Measurements from ENCODE around the gene SERGEF.

SERGEF gene

DNA sequence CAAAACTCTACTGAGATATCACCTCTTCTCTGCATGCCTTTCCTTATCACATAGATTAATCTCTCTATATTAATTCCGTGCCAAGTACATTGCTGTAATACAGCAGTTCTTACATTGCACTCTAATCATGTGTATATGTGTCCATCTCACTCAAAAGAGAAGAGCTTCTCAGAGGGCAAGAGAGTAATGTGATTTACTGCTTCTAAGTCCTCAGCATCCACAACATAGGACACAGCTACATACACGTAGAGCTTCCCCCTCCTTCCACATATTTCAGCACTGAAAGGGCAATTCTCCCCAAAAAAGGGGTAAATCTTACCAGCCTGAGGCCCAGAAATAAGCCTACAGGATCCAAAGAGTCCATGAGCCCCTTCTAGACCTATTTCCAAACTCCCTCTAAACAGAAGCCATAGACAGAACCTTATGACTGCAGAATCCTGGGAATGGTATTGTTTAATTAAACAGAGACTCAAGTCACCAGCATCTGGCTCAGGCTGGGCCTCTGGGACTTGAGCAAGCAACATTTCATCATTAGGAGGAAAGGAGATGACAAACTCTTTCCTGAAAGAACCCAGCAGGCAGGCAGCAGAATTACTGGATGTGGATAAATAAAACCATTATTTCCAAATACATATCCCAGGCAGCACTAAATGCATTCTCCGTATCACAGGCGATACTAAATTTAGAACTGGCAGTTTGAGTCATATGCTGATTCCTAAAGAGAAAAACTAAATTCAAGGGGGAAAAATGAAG is 191.0 kb downstream of the SERGEF start:
- Histone ChIP-seq H3K36me3 (ENCODE audit: insufficient read depth, low read length) (no peaks in the 10 kb centered on the region), H3K4me2 (ENCODE audit: low read length) (no peak overlapping the region), H3K9me3 (replicated peaks; ENCODE audit: low read length) (no peaks in the 10 kb centered on the region)

DNA sequence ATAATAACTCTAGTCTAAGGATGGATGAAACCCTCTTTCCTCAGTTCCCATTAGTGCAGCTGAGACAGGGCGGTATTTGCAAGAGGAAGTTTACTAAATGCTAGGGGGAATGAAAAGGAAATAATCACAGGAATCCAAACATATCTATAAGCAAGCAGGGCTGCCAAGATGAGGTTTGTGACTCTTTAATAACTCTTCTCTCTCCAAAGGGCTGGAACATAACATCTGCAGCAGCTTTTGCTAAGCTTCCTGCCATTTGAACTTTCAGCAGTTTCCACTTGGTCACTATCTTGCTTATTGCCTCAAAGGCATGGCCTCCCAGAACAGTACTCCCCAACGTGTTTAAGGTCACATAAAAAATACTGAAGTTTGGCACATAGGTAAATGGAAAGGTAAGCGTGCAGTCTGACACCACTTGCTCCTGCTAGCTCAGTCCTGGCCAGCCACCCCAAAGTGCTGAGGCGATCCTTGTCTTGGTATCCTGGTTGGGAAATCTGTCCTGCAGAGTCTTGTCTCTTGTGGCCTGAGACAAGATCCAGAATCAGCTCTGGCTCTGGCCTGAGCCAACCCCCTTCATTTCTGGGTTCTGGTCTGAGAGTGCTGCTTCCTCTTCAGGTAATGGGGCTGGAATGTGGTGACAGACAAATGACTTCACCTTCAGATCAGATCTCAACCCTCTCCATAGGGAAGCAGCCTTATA is 196.5 kb downstream of the SERGEF start:
- H3K9me3 ChIP-seq (replicated peaks; ENCODE audit: low read length) = no peaks in the 10 kb centered on the region
- H3K36me3 ChIP-seq (ENCODE audit: insufficient read depth, low read length) = no peaks in the 10 kb centered on the region
- H3K4me1 ChIP-seq (ENCODE audit: control insufficient read depth, insufficient read depth, low read length) = peaks cover 6% of the 10 kb centered on the region
- H3K4me3 ChIP-seq (ENCODE audit: low read length) = no peak overlapping the region
- H3K27me3 ChIP-seq (ENCODE audit: control insufficient read depth, insufficient read depth, low read length) = no peaks in the 10 kb centered on the region
- no peak overlapping the region for H3K9ac ChIP-seq (ENCODE audit: low read depth, low read length)
- no peak overlapping the region for H3K4me2 ChIP-seq (ENCODE audit: low read length)

More for the DNA sequence above, 191.0 kb downstream of the SERGEF start:
- no peak overlapping the region for H3K4me3 ChIP-seq (ENCODE audit: low read length)
- H3K4me1 ChIP-seq (ENCODE audit: control insufficient read depth, insufficient read depth, low read length) = no peaks in the 10 kb centered on the region
- H3K9ac ChIP-seq (ENCODE audit: low read depth, low read length) = no peak overlapping the region
- no peaks in the 10 kb centered on the region for H3K27me3 ChIP-seq (ENCODE audit: control insufficient read depth, insufficient read depth, low read length)

DNA sequence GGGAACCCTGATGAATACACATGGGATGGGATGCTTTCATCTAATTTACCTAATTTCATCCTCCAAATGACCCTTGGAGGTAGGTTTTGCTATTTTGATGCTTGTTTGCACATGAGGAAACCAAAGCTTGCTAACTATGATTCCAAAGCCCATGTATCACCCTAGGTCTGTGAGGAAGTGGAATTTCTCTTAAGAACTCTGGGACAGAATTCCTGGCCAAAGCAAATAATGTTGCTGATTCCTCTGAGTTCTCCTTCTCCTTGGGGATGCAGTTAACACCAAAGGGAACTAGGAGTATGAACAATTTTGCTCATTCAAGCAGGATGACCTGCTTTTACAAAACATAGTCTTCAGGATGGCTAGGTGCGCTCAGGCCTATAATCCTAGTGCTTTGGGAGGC is 198.3 kb downstream of the SERGEF start:
- Histone ChIP-seq H3K27me3 (ENCODE audit: control insufficient read depth, insufficient read depth, low read length) (no peaks in the 10 kb centered on the region), H3K4me3 (ENCODE audit: low read length) (no peak overlapping the region), H3K4me2 (ENCODE audit: low read length) (no peak overlapping the region), H3K36me3 (ENCODE audit: insufficient read depth, low read length) (no peaks in the 10 kb centered on the region), H3K9ac (ENCODE audit: low read depth, low read length) (no peak overlapping the region), H3K9me3 (replicated peaks; ENCODE audit: low read length) (no peaks in the 10 kb centered on the region), H3K4me1 (ENCODE audit: control insufficient read depth, insufficient read depth, low read length) (peaks cover 11% of the 10 kb centered on the region)

DNA sequence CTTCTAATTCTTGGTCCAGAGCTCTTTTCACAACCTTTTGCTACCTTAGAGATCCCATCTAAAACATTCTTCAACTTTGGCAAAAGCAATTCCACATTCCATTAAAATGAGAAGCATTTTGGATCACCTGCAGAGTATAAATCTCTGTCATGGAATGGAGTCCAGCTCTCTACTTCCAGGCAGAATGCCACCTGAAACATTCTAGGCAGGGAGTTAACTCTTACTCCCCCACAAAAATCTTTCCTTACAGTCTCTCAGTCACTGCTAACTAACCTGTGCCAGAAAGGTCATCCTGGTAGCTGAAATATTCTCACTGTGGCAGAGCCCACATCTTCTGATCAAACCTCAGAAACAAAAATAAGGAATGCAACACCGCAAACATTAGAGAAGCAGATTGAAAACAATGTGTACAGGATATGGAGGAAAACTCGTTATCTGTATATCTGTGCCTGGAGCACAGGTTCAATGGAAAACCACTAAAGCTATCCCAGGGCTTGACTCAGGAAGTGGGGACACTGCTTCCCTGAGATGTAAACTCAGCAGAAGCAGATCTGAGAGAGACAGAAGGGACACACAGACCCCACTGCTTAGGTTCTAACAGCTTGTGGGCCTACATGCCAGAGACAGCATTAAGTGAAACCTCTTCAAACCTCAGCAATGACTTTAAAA is 199.3 kb downstream of the SERGEF start:
- Histone ChIP-seq H3K27me3 (ENCODE audit: control insufficient read depth, insufficient read depth, low read length) (no peaks in the 10 kb centered on the region), H3K4me1 (ENCODE audit: control insufficient read depth, insufficient read depth, low read length) (peaks cover 11% of the 10 kb centered on the region), H3K9ac (ENCODE audit: low read depth, low read length) (no peak overlapping the region), H3K9me3 (replicated peaks; ENCODE audit: low read length) (no peaks in the 10 kb centered on the region), H3K4me2 (ENCODE audit: low read length) (no peak overlapping the region), H3K4me3 (ENCODE audit: low read length) (no peak overlapping the region), H3K36me3 (ENCODE audit: insufficient read depth, low read length) (no peaks in the 10 kb centered on the region)

DNA sequence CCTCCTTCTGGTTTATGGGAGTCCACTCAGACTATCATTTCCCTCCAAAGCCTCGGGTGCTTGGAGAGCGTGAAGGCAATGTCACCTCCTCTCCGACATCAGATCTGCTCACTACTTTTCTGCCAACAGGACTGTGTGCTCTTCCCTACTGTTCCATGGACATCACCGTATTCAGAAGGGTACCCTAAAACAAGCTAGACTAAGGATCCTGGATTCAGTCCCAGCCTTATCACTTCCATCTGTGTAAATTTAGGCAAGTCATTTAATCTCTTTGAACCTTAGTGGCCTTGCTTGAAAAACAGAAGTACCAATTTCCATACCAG is 200.0 kb downstream of the SERGEF start:
- no peaks in the 10 kb centered on the region for H3K27me3 ChIP-seq (ENCODE audit: control insufficient read depth, insufficient read depth, low read length)
- no peaks in the 10 kb centered on the region for H3K36me3 ChIP-seq (ENCODE audit: insufficient read depth, low read length)
- no peak overlapping the region for H3K4me3 ChIP-seq (ENCODE audit: low read length)
- H3K9ac ChIP-seq (ENCODE audit: low read depth, low read length) = no peak overlapping the region
- H3K4me1 ChIP-seq (ENCODE audit: control insufficient read depth, insufficient read depth, low read length) = peaks cover 11% of the 10 kb centered on the region
- no peak overlapping the region for H3K4me2 ChIP-seq (ENCODE audit: low read length)
- no peaks in the 10 kb centered on the region for H3K9me3 ChIP-seq (replicated peaks; ENCODE audit: low read length)

DNA sequence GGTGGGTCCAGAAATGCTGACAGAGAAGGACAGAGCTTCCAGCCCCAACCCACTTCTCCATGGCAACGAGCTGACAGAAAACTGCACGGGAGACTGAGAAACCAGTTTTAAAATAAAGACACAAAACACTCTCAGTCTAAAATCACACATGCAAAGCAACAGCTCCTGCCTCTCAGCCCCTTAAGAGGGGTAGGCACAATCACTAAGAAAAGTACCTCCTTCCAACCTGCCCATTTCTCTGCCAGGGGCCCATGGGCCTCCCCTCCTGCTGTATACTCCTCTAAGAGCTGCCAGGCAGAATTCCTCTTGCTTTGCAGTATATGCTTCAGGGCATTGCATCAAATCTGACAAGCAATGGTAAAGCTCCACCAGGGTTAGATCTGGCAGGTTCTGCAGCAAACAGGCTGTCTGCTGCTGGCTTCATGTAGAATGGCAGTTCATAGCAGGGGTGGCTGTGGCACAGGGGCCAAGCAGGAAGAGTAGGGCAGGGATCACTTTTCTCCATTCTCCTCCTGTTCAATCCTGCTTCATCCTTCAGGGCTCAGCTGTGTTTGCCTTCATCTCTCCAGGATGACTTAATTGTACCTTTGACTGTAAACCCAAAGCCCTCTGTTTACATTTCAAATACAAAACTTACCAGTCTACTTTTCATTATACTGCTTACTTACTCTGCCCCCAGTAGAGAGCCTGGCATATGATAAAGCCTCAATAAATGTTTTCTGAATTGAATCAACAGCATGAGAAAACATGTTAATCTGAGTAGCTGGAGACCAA is 200.6 kb downstream of the SERGEF start:
- Histone ChIP-seq H3K4me3 (ENCODE audit: low read length) (no peak overlapping the region), H3K36me3 (ENCODE audit: insufficient read depth, low read length) (no peaks in the 10 kb centered on the region), H3K4me1 (ENCODE audit: control insufficient read depth, insufficient read depth, low read length) (peaks cover 11% of the 10 kb centered on the region), H3K9me3 (replicated peaks; ENCODE audit: low read length) (no peaks in the 10 kb centered on the region), H3K27me3 (ENCODE audit: control insufficient read depth, insufficient read depth, low read length) (no peaks in the 10 kb centered on the region), H3K9ac (ENCODE audit: low read depth, low read length) (no peak overlapping the region), H3K4me2 (ENCODE audit: low read length) (no peak overlapping the region)

DNA sequence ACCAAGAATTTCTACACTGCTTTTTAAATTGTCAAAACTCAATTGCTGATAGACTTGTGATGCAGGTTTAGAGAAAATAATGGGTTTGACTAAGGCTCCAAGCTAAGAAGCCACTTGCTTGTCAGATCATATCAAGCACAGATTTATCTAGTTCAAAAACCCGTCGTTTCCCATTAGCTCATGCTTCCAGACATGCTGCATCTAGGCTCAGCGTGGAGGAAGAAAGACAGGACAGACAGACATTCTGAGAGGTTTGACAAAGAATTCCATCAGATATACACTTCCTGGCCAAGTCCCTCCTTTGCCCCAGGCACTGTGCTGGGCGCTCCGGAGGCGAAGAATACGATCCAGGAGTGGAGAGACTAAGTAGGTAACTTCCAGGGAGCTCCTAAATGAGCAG is 201.5 kb downstream of the SERGEF start:
- Histone ChIP-seq H3K4me1 (ENCODE audit: control insufficient read depth, insufficient read depth, low read length) (peaks cover 11% of the 10 kb centered on the region), H3K9ac (ENCODE audit: low read depth, low read length) (no peak overlapping the region), H3K4me2 (ENCODE audit: low read length) (no peak overlapping the region), H3K9me3 (replicated peaks; ENCODE audit: low read length) (no peaks in the 10 kb centered on the region), H3K36me3 (ENCODE audit: insufficient read depth, low read length) (no peaks in the 10 kb centered on the region), H3K27me3 (ENCODE audit: control insufficient read depth, insufficient read depth, low read length) (no peaks in the 10 kb centered on the region), H3K4me3 (ENCODE audit: low read length) (no peak overlapping the region)

DNA sequence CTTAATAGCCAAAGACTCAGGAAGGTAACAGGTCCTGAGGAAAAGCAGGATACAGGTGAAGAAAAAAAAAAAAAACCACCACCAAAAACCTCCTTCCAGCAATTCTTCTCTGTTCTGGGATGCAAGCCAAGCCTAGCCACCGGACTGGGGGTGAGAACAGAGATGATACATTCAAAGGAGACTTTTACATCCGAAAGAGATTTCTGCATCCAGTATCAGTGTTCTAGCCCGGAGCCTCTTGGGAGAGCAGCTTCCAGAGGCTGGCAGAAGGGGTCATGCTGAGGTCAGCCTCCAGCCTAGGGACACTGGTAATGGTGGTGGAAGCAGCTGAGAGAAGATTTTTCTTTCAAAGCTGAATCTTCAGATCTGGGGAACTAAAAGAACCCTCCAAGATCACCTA is 202.1 kb downstream of the SERGEF start:
- peaks cover 11% of the 10 kb centered on the region for H3K4me1 ChIP-seq (ENCODE audit: control insufficient read depth, insufficient read depth, low read length)

DNA sequence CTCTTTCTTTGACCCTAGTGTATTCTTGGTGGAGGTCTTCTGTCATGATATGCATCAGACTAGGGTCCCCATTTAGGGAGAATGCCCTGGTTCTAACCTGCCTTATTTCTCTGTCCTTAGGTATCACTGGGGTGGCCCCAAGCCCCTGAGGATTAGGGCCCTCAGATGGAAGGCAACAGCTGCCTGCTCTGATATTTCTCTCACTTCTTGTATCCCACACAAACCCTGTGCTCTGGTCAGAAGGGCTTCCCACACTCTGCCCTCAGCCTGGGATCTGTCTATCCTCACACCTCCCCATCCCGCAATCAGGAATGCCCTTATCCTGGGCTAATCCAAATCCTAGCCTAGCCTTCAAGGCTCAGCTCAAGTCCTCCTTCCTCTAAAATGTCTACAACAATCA is 202.8 kb downstream of the SERGEF start:
- H3K4me2 ChIP-seq (ENCODE audit: low read length) = no peak overlapping the region
- H3K9me3 ChIP-seq (replicated peaks; ENCODE audit: low read length) = no peaks in the 10 kb centered on the region
- no peaks in the 10 kb centered on the region for H3K27me3 ChIP-seq (ENCODE audit: control insufficient read depth, insufficient read depth, low read length)
- H3K36me3 ChIP-seq (ENCODE audit: insufficient read depth, low read length) = no peaks in the 10 kb centered on the region
- H3K9ac ChIP-seq (ENCODE audit: low read depth, low read length) = no peak overlapping the region
- H3K4me1 ChIP-seq (ENCODE audit: control insufficient read depth, insufficient read depth, low read length) = peaks cover 11% of the 10 kb centered on the region
- H3K4me3 ChIP-seq (ENCODE audit: low read length) = no peak overlapping the region

More for the DNA sequence above, 202.1 kb downstream of the SERGEF start:
- H3K27me3 ChIP-seq (ENCODE audit: control insufficient read depth, insufficient read depth, low read length) = no peaks in the 10 kb centered on the region
- no peak overlapping the region for H3K4me3 ChIP-seq (ENCODE audit: low read length)
- no peak overlapping the region for H3K9ac ChIP-seq (ENCODE audit: low read depth, low read length)
- H3K36me3 ChIP-seq (ENCODE audit: insufficient read depth, low read length) = no peaks in the 10 kb centered on the region
- no peak overlapping the region for H3K4me2 ChIP-seq (ENCODE audit: low read length)
- H3K9me3 ChIP-seq (replicated peaks; ENCODE audit: low read length) = no peaks in the 10 kb centered on the region

DNA sequence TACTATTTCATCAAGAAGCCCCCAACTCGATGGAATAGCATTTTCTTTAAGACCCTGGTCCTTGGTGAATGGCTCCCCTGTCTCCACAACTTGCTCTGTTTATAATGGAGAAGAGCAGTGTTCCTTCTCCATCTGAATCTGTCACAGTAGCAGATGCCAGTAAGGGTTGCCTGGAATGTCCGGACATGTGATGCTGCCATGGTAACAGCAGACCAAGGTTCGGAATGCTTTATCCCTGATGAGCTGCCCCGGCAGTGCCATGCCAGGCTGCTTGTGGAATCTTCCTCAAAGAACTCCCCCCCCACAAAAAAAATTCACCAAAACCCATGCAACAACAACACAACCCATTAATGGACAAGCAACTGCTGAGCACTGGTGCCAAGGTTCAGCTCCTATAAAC is 205.8 kb downstream of the SERGEF start:
- Histone ChIP-seq H3K9me3 (replicated peaks; ENCODE audit: low read length) (no peaks in the 10 kb centered on the region), H3K4me2 (ENCODE audit: low read length) (no peak overlapping the region), H3K9ac (ENCODE audit: low read depth, low read length) (no peak overlapping the region), H3K4me3 (ENCODE audit: low read length) (no peak overlapping the region), H3K36me3 (ENCODE audit: insufficient read depth, low read length) (no peaks in the 10 kb centered on the region), H3K4me1 (ENCODE audit: control insufficient read depth, insufficient read depth, low read length) (peaks cover 5% of the 10 kb centered on the region), H3K27me3 (ENCODE audit: control insufficient read depth, insufficient read depth, low read length) (no peaks in the 10 kb centered on the region)

DNA sequence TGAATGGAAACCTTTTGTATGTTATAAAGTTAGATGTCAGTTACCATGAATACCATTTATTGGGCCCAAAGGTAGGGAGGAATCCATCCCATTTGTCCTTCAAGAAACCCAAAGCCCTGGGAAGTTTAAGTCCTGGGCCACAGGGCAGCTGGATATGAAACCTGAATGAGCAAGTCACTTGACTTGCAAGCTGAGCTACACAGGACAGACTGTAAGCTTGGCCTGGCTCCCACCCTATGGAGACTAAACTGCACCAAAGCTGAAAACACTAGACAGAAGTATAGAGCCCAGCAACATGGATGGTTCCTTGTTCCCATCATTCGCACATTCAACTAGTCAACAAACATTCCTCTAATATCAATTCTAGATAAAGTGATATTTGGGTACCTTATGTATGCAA is 207.0 kb downstream of the SERGEF start:
- Histone ChIP-seq H3K4me3 (ENCODE audit: low read length) (no peak overlapping the region), H3K27me3 (ENCODE audit: control insufficient read depth, insufficient read depth, low read length) (no peaks in the 10 kb centered on the region), H3K9ac (ENCODE audit: low read depth, low read length) (no peak overlapping the region), H3K4me2 (ENCODE audit: low read length) (no peak overlapping the region), H3K9me3 (replicated peaks; ENCODE audit: low read length) (no peaks in the 10 kb centered on the region), H3K4me1 (ENCODE audit: control insufficient read depth, insufficient read depth, low read length) (peaks cover 2% of the 10 kb centered on the region), H3K36me3 (ENCODE audit: insufficient read depth, low read length) (no peaks in the 10 kb centered on the region)

All from skeletal muscle satellite cell (primary cell).